Heart left ventricle (tissue), 13 donors: ENCODE results near the gene KLHL6.

Experiments used
- POLR2A ChIP-seq, 2 donors: fragments of 450-650 bp; IDR thresholded peaks; one replicate each; pipeline ENCODE4 v1.6.1; 2017; ENCODE audit warnings: antibody characterized with exemption in 2 of 2, mild to moderate bottlenecking in 2 of 2, moderate library complexity in 2 of 2
- TF ChIP-seq, protein P1 (sequence below), 12 donors: fragments of 200-600 bp; sonication (generic) in 4 of 12; IDR thresholded peaks; one replicate each; pipeline versions ENCODE4 v1.5.0 to v1.8.0; 2018 to 2022; ENCODE audit warnings: antibody characterized with exemption in 12 of 12, mild to moderate bottlenecking in 5 of 12
- donor health status: ischemic (EF 13 %, LVEDD 7.1; RV severe dilation, severe dysfunction).
- donor health status: DM: no; HTN: yes; CAD: no.
- donor health status: DM: no; HTN: no; CAD: no.
- donor health status: ischemic (EF 25% LVEDD 6.9; RV normal size, moderate dysfunction).
- donor health status: ischemic (EF 25% LVEDD 5.7; RV mildly dilated, moderate dysfunction).
- donor health status: ischemic (EF 35%, LVEDD 5.7; RV mildly dilated, moderate dysfunction).
- donor health status: nonischemic (EF 11% LVEDD 7.7; RV severe dilation, severe dysfunction).
- donor health status: DM: yes; HTN: yes; CAD: no.
- donor health status: PGD.
- donor health status: ischemic (EF 29% LVEDD 5.4; RV normal size, mild dysfunction).
- donor health status: nonischemic (EF 23%, LVEDD 6.1; RV moderate dilation, normal function).

DNA sequence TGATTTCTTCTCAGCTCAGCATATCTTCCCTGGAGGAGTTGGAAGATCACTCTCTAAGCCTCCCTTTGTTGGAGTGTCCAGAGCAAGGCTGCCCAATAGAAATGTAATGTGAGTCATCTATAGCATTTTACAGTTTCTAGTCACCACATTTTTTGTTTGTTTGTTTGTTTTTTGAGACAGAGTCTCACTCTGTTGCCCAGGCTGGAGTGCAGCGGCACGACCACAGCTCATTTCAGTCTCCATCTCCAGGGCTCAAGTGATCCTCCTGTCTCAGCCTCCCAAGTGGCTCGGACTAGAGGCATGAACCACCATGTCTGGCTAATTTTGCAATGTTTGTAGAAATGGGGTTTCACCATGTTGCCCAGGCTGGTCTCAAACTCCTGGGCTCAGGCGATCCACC, 21.3 kb downstream of the KLHL6 start:
- TF ChIP-seq, protein P1, sequence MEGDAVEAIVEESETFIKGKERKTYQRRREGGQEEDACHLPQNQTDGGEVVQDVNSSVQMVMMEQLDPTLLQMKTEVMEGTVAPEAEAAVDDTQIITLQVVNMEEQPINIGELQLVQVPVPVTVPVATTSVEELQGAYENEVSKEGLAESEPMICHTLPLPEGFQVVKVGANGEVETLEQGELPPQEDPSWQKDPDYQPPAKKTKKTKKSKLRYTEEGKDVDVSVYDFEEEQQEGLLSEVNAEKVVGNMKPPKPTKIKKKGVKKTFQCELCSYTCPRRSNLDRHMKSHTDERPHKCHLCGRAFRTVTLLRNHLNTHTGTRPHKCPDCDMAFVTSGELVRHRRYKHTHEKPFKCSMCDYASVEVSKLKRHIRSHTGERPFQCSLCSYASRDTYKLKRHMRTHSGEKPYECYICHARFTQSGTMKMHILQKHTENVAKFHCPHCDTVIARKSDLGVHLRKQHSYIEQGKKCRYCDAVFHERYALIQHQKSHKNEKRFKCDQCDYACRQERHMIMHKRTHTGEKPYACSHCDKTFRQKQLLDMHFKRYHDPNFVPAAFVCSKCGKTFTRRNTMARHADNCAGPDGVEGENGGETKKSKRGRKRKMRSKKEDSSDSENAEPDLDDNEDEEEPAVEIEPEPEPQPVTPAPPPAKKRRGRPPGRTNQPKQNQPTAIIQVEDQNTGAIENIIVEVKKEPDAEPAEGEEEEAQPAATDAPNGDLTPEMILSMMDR (IDR thresholded peaks at IDR 0.05): no peak
- no peak for TF ChIP-seq POLR2A (IDR thresholded peaks at IDR 0.05)
